GM19468 (cell line): ENCODE results near the gene CEP170B.

ENCODE experiments used
- ATAC-seq: cut with Tn5 transposase; IDR thresholded peaks from one replicate; pipeline ENCODE4 v1.9.1; 2021; ENCODE audit warnings: mild to moderate bottlenecking, moderate library complexity, moderate number of reproducible peaks; ENCODE audit not compliant: unreplicated experiment; ENCODE audit errors: extremely low read depth

CEP170B gene

DNA sequence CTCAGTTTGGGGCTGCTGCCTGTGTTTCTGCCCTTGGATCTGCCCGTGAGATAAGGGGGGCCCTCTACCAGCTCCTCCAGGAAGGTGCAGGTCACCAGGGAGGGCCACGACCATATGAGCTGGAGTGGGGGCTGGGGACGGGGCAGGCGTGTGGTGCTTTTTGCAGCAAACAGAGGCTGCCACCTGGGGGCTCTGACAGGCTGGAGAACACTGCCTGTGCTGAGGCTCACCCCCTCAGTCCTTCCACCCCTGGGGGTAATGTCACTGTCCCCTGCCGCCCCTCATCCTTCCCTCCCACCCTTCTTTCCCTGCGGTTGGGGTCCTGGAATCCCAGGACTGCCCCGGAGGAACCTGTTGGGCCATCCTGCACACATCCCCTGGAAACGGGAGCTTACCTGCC lies 62.8 kb downstream of the CEP170B start:
- no peak for ATAC-seq

DNA sequence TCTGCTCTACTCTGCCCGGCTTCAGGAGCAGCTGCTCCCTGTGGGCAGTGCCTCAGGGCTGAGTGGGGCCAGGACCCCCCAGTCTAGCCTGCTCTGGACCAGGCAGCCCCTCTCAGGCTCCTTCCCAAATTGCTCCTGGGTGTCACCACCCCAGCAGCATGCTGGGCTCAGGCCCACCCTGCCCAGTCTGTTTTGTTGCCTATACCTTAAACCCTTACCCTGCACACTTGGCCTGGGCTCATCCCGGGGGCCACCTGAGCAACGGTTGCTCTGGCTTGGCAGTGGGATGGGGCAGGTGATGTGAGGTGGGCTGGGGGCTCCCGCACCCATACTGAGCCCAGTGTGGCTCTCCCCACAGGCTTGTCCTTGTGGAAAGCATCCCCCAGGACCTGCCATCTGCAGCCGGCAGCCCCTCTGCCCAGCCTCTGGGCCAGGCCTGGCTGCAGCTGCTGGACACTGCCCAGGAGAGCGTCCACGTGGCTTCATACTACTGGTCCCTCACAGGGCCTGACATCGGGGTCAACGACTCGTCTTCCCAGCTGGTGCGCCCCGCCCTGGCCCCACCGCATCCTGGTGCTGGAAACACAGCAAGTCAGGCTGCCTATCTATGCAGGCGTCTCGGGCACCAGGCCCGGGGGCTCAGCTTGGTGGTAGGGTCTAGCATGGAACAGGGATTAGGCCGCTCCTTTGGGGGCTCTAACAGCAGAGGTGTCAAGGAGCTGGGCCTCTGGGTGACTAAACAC lies 63.5 kb downstream of the CEP170B start:
- ATAC-seq: no peak

DNA sequence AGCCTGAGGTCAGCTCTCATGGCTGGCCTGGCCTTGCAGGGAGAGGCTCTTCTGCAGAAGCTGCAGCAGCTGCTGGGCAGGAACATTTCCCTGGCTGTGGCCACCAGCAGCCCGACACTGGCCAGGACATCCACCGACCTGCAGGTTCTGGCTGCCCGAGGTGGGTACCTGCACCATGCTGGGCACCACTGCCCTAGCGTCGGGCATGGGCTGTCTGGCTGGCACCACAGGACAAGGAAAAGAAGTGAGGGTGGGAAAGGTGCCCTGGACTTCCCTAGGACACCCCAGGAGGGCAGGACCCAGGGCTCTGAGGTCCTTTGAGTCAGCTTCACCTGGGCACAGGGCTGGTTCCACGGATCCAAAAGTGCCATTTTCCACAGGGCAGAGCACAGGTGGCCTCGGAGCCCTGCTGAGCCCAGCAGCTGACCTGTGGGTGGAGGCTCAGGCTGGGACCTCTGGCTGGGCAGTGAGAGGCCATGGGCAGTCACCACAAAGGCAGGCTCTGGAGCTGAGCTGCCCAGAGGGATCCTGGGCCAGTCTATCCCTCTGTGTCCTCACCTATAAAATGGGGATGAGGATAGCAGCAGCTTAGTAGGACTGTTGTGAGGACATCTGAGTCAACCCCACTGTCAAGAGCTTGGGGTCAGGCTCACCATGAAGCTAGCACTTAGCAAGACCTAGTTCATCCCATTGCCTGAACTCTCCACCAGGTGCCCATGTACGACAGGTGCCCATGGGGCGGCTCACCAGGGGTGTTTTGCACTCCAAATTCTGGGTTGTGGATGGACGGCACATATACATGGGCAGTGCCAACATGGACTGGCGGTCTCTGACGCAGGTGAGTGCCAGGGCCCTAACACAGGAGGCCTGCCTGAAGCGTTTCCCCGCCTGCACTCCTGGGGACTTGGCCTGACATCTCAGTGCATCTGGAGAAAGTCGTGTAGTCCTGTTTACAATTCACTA lies 64.5 kb downstream of the CEP170B start:
- no peak for ATAC-seq

DNA sequence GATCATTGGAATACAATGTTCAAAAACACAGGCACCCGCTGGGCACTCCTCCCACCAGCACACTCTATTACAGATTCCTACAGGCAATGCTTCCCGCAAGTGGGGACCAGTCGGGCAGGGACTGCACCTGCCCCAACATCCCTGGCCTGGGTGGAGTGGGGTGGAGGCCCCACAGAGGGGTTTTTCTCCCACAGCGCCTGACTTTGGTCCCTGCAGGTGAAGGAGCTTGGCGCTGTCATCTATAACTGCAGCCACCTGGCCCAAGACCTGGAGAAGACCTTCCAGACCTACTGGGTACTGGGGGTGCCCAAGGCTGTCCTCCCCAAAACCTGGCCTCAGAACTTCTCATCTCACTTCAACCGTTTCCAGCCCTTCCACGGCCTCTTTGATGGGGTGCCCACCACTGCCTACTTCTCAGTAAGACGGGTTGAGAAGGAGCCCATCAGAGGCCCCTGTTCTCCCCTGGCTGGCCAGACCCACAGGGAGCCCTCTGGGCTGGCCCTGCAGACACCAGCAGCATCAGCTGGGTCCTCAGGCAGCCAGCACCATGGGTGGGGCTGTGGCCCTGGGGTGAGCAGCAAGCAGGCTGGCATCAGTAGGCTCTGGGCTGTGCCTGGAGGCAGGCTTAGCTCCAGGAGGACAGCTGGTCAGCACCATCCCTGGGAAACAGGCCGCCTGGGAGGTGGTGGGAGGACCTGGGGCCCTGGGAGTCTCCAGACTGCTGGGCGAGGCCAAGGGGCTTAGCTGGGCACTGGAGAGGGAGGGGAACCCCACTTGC lies 65.6 kb downstream of the CEP170B start:
- ATAC-seq: no peak

DNA sequence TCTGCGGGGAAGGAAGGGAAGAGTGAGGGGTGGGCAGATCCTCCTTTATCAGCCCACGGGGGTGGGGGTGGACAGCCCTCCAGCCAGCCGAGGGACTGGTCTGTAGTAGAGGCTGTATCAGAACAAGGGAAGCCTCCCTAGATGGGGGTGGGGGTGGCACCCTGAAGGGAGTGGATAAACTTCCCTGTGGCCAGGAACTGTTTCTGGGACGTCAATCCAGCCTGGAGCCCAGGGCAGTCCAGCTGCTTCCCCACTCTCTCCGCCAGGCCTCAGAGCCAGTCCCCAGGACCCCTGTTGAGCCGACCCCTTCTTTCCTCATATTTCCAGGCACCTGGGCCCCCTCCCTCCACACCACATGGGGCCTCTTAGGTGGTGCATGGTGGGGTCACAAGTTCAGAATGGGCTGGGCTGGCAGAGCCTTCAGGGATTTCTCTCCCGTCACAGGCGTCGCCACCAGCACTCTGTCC lies 66.3 kb downstream of the CEP170B start:
- ATAC-seq: no peak

DNA sequence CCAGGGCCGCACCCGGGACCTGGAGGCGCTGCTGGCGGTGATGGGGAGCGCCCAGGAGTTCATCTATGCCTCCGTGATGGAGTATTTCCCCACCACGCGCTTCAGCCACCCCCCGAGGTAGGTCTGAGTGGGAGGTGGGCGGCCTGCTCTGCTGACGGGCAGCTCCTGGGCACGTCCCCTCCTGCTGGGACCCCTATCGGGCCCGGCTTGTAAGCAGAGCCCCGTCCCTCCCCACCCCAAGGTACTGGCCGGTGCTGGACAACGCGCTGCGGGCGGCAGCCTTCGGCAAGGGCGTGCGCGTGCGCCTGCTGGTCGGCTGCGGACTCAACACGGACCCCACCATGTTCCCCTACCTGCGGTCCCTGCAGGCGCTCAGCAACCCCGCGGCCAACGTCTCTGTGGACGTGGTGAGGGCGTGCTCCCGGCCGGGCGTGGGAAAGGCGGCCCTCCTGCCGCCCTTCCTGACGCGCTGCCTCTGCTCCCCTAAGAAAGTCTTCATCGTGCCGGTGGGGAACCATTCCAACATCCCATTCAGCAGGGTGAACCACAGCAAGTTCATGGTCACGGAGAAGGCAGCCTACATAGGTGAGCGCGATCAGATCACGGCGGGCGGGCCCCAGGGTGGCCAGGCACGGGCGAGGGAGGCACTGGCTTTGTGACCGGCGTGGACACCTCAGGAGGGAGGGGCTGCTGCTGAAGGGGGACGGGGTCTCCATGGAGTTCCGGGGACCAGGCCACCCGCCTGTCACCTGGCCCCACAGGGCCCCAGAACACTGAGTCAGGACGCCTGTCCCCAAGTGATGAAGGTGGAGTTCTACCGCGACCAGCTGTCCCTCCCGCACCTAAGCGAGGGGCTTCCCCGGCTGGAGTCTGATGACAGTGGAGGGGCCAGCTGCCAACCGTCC lies 67.0 kb downstream of the CEP170B start:
- ATAC-seq: no peak

DNA sequence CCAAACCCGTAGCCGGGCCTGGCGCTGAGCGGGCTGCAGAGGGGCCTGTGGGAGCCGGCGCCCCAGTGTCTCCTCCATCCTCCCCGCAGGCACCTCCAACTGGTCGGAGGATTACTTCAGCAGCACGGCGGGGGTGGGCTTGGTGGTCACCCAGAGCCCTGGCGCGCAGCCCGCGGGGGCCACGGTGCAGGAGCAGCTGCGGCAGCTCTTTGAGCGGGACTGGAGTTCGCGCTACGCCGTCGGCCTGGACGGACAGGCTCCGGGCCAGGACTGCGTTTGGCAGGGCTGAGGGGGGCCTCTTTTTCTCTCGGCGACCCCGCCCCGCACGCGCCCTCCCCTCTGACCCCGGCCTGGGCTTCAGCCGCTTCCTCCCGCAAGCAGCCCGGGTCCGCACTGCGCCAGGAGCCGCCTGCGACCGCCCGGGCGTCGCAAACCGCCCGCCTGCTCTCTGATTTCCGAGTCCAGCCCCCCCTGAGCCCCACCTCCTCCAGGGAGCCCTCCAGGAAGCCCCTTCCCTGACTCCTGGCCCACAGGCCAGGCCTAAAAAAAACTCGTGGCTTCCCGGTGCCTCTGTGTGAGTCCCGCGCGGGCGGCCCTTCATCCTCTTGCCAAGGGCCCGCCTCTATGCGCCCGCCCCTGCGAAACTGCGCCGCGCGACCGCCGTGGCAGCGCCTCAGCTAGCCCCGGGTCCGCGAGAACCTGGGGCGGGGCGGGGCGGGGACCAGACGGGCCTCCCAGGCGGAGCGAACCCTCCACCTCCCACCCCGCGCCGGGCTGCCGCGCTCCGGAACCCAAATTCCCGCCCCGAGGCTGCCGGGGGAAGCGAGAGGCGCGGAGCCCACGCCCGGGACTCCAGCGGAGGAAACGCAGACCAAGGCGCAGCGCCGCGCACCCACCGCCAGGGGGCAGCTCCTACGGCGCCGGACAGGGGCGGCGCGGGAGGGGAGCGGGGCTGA lies 67.9 kb downstream of the CEP170B start:
- no peak for ATAC-seq

DNA sequence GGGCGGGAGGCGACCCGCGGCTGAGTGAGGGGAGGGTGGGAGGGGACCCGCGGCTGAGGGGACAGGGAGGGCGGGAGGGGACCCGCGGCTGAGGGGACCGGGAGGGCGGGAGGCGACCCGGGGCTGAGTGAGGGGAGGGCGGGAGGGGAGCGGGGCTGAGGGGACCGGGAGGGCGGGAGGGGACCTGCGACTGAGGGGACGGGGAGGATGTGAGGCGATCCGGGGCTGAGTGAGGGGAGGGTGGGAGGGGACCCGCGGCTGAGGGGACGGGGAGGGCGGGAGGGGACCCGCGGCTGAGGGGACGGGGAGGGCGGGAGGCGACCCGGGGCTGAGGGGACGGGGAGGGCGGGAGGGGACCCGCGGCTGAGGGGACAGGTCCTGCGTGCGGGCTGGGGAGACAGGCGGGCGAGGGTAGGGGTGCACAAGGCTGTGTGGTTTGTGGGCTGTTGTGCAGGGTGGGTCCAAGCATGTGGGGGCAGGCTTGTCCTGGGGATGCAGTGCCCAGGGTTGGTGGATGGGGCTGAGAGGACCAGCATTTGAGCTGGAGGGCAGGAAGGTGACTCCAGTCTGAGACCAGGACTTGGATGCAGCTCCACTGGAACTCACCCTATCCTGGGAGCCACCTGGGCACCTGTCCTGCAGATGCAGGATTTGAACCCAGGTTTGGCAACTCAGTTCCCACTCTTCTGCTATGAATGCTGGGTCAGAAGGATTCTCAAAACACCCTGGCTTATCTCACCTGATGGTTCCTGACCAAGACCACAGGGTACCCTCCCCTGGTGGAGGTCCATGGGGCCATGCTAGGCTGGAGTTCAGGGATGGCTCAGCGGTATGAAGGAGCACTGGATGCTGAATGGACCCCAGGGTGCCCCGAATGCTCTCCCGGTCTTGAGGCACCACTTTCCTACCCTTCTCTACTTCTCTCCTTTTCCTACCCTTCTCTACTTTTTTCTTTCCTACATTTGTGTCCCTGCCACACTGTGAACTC lies 69.0 kb downstream of the CEP170B start:
- ATAC-seq: no peak

DNA sequence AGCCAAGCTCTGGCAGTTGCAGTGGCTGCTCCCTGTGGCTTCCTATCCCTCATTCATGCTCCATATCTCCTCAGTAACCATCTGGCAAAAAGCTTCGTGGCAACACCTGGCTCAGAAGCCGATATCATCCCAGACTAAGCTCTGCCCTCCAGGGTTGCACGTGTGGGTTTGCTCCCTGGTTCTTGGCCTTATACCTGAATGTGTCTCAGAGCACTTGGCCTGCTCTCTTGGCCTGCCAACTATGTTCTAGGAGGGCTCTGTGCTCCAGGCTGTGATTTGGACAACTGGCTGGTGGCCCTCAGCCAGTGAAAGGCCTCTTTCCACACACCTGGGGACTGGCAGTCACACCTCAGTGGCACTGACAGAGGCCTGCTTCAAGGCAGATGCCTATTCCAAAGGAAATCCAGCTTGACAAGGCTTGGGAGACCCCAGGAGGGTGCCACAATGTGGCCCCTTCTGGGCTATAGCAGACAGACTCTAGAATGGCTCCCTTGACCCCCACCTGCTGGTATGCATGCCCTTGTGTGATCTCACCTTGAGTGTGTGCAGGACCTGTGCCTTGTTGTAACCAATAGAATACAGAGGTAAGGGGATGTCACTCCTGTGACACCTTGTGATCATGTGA lies 70.1 kb downstream of the CEP170B start:
- no peak for ATAC-seq

DNA sequence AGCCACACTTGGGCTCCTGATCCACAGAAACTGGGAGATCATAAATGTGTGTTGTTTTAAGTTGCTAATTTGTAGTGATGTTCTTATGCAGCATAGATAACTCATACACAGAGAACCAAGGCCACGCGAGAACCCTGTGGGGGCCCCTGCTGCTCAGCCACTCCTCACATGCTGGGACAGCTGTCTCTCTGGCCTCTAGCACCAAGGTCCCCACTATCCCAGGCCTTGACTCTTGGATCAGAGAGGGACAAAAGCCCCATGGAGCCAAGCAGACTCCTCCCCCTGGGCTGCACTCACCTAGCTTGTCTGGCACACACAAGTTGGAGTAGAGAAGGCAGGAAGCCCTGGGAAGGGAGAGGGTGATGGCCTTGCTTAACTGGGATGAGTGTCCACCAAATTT lies 70.9 kb downstream of the CEP170B start:
- ATAC-seq: no peak

DNA sequence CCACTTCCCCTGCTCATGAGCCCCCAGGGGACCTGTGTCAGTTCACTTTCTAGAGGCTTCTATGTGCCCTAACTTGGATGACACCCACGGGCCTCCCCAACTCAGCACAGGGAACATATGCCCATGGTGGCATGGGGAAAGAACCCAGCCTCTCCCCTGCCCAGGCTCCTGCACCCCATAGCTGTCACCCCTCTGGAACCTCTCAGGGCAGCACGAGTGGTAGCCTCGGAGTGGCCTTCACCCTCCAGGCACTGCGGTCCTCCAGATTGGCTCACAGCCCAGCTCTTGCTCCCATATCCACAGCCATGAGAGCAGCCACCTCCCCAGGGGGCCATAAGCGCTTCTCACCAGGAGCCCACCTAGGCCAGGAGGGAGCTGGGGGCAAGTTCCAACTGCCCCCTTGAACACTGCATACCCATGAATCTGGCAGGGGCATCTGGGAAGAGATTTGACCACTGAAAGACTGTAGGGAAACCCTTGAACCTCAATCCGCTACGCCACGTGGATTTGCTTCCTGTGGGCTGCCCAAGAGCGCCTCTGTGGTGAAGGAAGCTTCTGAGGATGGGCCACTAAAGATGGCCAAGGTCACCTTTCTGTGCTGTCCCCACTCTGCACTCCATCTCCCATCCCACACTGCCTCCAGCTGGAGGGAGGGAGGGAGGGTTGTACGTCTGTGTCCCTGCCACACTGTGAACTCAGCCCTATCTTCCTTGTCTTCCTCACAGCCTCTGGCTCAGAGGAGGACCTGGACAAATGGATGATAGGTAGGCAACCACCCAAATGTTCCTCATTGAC lies 71.5 kb downstream of the CEP170B start:
- no peak for ATAC-seq

DNA sequence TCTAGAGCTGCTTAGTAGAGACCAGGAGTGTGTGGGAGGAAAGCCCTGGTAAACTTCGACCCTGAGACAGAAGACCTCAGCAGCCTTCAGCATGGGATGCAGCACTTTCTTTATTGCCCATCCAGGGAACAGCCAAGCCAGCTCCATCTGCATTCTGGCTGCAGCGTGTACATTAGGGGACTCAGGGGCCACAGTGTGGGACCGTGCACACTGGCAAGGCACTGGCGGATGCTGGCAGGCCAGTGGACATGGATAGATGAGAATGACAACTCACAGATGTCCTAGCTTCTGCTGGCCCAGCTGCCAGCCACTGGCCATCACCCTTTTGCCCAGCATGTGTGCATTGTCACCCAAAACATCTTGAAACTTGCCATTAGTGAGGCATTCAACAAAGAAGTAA lies 72.1 kb downstream of the CEP170B start:
- ATAC-seq: no peak

DNA sequence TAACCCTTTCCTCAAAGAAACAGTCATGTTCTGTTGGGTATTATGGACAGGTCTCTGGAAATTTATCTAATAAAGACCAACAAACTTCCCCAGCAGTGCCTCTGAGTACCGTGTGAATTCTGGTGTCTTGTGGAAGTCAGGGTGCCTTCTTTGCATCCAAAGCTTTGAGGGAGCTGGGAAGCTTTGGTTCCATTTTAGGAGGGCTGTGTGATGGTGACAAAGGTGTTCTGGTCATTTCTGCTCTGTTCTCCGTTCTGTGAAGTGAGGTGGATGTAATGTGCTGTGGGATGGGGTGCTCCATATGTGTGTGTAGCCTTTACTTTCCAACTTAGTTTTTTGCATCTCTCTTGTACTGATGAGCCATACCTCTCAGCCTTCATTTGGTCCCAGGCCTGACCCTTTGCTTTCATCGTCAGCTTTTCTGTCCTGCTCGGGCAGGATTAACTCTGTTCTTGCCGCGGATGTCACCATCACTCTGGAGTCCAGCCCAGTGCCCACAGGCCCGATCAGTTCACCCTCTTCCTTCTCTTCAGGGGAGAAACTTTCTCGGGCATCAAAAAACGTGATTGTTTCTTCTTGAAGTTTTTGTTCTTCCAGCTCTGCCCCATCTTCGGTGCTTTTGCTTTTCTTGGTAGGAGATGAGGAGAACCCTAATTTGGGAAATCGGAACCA lies 72.8 kb downstream of the CEP170B start:
- ATAC-seq: no peak

DNA sequence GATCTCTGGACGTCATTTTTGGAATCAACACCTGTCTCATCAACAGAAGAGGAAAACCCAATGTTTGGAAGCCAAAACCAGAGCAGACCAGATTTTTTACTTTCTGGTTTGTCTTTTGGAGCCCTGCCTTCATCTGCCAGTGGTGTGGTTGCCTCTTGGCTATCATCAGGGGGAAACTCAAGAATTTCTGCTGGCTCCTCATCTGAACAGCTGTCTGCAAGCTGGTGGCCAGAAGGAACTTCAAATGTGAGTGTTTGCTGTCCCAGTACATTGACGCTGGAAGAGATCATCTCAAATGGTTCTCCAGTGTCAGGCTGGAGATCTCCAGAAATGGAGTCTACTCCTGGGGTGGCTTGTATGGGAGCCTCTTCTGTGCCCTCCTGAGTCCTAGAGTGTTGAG lies 73.4 kb downstream of the CEP170B start:
- no peak for ATAC-seq

DNA sequence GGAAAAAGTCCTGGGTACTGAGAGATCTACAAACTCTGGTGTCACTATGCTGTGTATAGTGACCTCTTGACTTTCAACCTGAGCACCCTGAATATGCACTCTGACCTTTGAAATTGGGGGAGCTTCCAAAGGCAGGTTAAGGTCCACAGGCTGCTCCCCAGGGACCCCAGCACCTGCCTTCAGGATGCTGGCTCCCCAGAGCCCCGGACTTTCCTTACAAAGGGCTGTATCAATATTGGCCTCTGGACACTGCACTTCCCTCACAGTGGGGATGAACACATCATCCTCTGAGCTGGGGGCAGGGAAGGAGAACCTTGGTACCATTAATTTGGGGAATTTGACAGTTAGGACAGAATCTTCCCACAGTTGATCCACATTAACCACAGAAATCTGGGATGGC lies 73.9 kb downstream of the CEP170B start:
- no peak for ATAC-seq
